Measurements from ENCODE around the gene SLC9A9.

The SLC9A9 gene

DNA sequence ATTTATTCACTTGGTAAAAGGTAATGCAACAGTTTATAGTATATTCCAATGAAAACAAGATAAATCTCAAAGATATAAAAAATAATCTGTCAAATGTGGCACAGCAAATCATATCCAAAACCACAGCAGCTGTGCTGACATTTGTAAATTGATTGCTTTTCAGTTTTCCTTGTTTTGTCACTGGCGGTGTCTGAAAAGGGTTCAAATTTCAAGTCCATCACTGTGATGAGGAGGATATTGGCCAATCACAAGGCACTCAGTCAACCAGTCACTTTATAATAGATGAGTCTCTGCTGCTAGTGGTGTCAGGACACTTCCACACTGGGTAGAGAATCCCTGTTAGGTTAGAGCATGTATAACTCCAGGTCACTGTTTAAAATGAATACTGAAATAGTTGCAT is 154.8 kb downstream of the SLC9A9 start:
- TF ChIP-seq, protein P1, sequence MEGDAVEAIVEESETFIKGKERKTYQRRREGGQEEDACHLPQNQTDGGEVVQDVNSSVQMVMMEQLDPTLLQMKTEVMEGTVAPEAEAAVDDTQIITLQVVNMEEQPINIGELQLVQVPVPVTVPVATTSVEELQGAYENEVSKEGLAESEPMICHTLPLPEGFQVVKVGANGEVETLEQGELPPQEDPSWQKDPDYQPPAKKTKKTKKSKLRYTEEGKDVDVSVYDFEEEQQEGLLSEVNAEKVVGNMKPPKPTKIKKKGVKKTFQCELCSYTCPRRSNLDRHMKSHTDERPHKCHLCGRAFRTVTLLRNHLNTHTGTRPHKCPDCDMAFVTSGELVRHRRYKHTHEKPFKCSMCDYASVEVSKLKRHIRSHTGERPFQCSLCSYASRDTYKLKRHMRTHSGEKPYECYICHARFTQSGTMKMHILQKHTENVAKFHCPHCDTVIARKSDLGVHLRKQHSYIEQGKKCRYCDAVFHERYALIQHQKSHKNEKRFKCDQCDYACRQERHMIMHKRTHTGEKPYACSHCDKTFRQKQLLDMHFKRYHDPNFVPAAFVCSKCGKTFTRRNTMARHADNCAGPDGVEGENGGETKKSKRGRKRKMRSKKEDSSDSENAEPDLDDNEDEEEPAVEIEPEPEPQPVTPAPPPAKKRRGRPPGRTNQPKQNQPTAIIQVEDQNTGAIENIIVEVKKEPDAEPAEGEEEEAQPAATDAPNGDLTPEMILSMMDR (IDR thresholded peaks at IDR 0.05; ENCODE audit: low read depth, low read length, missing control alignments): no peak
- no peak overlapping the region for H3K4me3 ChIP-seq (replicated peaks; ENCODE audit: low read depth, low read length)
- DNase-seq (ENCODE audit: extremely low read depth, low read depth): no peak

DNA sequence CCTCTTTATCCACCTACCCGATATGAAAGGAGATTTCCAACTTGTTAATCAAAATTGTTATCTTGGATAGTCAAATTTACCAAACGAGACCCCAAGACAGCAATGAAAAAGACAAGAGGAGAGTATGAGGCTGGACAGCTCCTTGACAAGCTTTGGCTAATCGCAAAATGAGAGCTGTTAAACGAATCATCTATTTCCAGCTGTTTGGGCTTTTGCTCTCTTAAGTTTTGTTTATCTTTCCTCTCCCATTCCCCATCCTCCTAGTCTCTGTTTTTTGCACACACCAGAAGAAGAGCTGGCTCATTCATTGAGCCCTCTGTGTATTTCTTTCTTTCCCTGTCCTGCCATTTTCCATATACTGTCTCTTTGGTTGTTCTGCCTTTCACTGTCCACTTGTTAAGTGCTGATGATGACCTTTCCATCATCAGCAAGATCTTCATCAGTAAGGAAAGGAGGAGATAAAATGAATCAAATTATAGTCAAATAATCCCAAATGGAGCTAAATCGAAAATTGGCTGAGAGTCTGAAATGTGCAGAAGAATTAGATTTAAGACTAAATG is 161.6 kb downstream of the SLC9A9 start:
- no peak for DNase-seq (ENCODE audit: extremely low read depth, low read depth)
- no peak overlapping the region for H3K4me3 ChIP-seq (replicated peaks; ENCODE audit: low read depth, low read length)
- TF ChIP-seq, protein P1 (IDR thresholded peaks at IDR 0.05; ENCODE audit: low read depth, low read length, missing control alignments): no peak

DNA sequence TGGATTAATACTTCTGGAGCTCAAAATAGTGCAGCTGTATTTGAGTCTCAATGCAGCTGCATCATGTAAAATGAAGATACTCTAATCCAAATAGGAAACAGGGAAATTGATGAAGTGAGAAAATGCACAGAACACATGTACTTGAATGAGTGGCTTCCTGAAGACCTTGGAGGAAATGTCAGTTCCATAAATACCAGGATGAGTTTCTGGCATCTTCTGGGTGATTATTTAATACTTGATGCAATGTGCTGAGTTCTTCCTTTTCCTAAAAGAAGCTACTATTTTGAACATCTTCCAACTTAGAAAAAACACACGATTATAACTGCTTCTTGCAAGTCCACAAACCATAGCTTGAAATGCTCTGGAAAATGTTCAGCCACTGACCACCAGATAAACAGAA is 162.8 kb downstream of the SLC9A9 start:
- DNase-seq (ENCODE audit: extremely low read depth, low read depth): no peak
- TF ChIP-seq, protein P1 (IDR thresholded peaks at IDR 0.05; ENCODE audit: low read depth, low read length, missing control alignments): no peak
- H3K4me3 ChIP-seq (replicated peaks; ENCODE audit: low read depth, low read length): no peak overlapping the region

DNA sequence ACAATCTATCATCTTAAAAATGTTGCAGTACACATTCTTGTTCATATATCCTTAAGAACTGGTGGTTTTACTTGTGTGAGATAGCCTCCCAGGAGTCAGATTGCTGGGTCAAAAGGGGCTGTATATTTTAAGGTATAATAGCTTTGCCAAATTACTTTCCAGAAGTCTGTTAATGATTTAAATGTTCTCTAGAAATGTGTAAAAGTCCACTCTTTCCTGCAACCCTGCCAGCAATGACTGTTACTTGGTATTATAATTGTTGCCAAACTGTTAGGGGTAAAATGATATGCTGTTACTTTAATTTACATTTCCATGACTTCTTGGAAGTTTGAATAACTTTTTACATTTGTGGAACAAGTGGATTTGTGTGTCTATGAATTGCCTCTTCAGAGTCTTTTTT is 170.8 kb downstream of the SLC9A9 start:
- DNase-seq (ENCODE audit: extremely low read depth, low read depth): no peak
- TF ChIP-seq, protein P1 (IDR thresholded peaks at IDR 0.05; ENCODE audit: low read depth, low read length, missing control alignments): no peak
- no peak overlapping the region for H3K4me3 ChIP-seq (replicated peaks; ENCODE audit: low read depth, low read length)

DNA sequence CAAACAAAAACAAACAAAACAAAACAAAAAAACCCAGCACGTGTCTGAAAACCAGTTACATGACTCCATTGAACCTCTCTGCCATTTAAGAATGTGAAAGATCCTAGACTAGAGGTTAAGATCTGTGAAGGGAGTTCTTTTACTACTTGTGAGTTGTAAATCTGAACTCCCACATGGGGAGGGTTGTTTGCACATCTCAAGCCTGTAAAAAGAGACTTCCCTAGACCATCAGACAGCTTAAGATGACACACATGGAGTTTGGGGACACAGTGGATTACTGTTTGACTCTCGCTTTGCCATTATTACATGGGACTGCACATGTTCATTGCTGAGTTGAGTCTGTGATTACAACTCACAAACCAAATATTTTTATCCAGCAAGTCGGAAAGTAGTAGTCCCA is 171.5 kb downstream of the SLC9A9 start:
- TF ChIP-seq, protein P1 (IDR thresholded peaks at IDR 0.05; ENCODE audit: low read depth, low read length, missing control alignments): no peak
- no peak for DNase-seq (ENCODE audit: extremely low read depth, low read depth)
- no peak overlapping the region for H3K4me3 ChIP-seq (replicated peaks; ENCODE audit: low read depth, low read length)

DNA sequence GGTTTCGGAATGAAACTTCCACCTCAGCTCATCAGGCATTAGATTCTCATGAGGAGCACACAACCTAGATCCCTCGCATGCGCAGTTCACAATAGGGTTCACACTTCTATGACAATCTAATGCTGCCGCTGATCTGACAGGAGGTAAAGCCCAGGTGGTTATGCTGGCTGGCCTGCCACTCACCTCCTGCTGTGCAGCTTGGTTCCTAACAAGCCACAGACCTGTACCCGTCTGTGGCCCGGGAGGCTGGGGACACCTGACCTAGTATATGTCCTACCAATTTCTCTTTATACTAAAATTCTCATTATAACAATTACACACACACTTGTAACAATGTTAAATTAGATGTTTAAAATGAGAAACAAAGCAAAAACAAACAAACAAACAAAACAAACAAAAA is 172.2 kb downstream of the SLC9A9 start:
- no peak for DNase-seq (ENCODE audit: extremely low read depth, low read depth)
- TF ChIP-seq, protein P1 (IDR thresholded peaks at IDR 0.05; ENCODE audit: low read depth, low read length, missing control alignments): no peak

More for the DNA sequence above, 172.2 kb downstream of the SLC9A9 start:
- no peak overlapping the region for H3K4me3 ChIP-seq (replicated peaks; ENCODE audit: low read depth, low read length)

All from HFF-Myc (cell line).